Prostate gland (tissue), 2 donors: Measurements from ENCODE around the gene MCF2L2. TPM values are rescaled to one million over a fixed set of nuclear protein-coding genes. Genes with fewer than 3 reads are reported as not detected.

Source experiments
- DNase-seq: peaks from one replicate; pipeline ENCODE4 v3.0.0-alpha.2; 2019; ENCODE audit warnings: low spot score
- H3K27ac ChIP-seq, 2 donors: fragments of 200-600 bp; sonication (generic); 2 replicates each; pipeline ENCODE4 v1.5.1; 2017 to 2019
- H3K27me3 ChIP-seq: fragments of 200-600 bp; sonication (generic); replicated peaks from 2 replicates; pipeline ENCODE4 v1.5.1; 2019; ENCODE audit not compliant: insufficient read depth
- H3K36me3 ChIP-seq, 2 donors: fragments of 200-600 bp; sonication (generic); 1 replicate in 1 of 2; 2 replicates in 1 of 2; pipeline versions ENCODE4 v1.5.1 to v1.8.1; 2017 to 2019
- H3K4me1 ChIP-seq: fragments of 200-600 bp; sonication (generic); replicated peaks from 2 replicates; pipeline ENCODE4 v1.5.1; 2019
- H3K4me3 ChIP-seq, 2 donors: fragments of 200-600 bp; sonication (generic); 2 replicates each; pipeline ENCODE4 v1.5.1; 2017 to 2019
- H3K9me3 ChIP-seq: fragments of 200-600 bp; sonication (generic); 2 replicates; pipeline ENCODE4 v1.5.1; 2017
- POLR2A ChIP-seq: fragments of 450-650 bp; IDR thresholded peaks from one replicate; pipeline ENCODE4 v1.6.1; 2016; ENCODE audit warnings: antibody characterized with exemption, mild to moderate bottlenecking
- POLR2AphosphoS5 ChIP-seq: sonication (generic); formaldehyde crosslinking; IDR thresholded peaks from one replicate; pipeline ENCODE4 v1.6.1; 2017; ENCODE audit warnings: antibody characterized with exemption
- WGBS: methylation state at CpG from one replicate; pipeline ENCODE4 v1.1.5; 2018; 5-methylcytosine and 5-hydroxymethylcytosine counted together
- intact Hi-C: fragments of 100-400 bp; cut with DNase I; formaldehyde crosslinking; loops from one replicate; pipeline ENCODE4 v1.14.2; 2022
- total RNA-seq, 2 donors: library from RNA; depleted of rRNA; stranded (reverse); fragments of >200 nt; gene quantifications; one replicate each; pipeline ENCODE4 v1.1.0, GENCODE V29; 2016
- TF ChIP-seq, protein P1 (sequence below), 4 experiments: fragments of 200-600 bp in 2 of 4; fragments of 450-650 bp in 2 of 4; sonication (generic) in 2 of 4; IDR thresholded peaks; 1 replicate in 3 of 4; 2 replicates in 1 of 4; pipeline ENCODE4 v1.5.1; 2016 to 2019; ENCODE audit warnings: antibody characterized with exemption in 4 of 4, mild to moderate bottlenecking in 2 of 4, moderate library complexity in 2 of 4

Gene MCF2L2
- total RNA-seq, 2 donors from 2014 or later, result 0.41 to 4.0 TPM

DNA sequence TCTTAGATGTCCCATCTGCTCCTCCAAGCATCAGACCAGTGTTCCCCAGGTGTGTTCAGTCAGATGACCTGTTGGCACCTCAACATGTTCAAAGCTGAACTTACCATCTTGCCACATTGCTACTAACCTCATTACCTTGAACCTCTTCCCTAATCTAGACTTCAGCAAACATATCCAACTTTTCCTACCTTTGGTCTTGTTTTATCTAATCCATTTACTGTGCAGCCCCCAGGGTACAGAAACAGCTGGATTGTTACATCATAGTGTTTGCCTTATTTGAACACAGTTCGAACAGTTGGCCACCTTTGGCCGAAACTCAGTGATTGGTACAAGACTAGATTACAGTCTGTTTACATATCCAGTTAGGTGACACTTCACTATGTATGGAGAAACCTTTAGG is 36.1 kb upstream of the MCF2L2 start:
- H3K27me3 ChIP-seq, result no peaks in the 10 kb centered on the region
- H3K4me3 ChIP-seq, result no peak overlapping the region
- TF ChIP-seq POLR2A (no peak), POLR2AphosphoS5 (no peak)
- TF ChIP-seq, protein P1, sequence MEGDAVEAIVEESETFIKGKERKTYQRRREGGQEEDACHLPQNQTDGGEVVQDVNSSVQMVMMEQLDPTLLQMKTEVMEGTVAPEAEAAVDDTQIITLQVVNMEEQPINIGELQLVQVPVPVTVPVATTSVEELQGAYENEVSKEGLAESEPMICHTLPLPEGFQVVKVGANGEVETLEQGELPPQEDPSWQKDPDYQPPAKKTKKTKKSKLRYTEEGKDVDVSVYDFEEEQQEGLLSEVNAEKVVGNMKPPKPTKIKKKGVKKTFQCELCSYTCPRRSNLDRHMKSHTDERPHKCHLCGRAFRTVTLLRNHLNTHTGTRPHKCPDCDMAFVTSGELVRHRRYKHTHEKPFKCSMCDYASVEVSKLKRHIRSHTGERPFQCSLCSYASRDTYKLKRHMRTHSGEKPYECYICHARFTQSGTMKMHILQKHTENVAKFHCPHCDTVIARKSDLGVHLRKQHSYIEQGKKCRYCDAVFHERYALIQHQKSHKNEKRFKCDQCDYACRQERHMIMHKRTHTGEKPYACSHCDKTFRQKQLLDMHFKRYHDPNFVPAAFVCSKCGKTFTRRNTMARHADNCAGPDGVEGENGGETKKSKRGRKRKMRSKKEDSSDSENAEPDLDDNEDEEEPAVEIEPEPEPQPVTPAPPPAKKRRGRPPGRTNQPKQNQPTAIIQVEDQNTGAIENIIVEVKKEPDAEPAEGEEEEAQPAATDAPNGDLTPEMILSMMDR (IDR thresholded peaks at IDR 0.05), result no peak
- no peak for DNase-seq
- no peak overlapping the region for H3K27ac ChIP-seq
- H3K9me3 ChIP-seq, result no peaks in the 10 kb centered on the region
- intact Hi-C loops, result no loop called here
- 76% methylated on average over 2 of the region's 2 CpGs for whole genome bisulfite sequencing
- H3K36me3 ChIP-seq, result no peaks in the 10 kb centered on the region
- H3K4me1 ChIP-seq, result no peaks in the 10 kb centered on the region

DNA sequence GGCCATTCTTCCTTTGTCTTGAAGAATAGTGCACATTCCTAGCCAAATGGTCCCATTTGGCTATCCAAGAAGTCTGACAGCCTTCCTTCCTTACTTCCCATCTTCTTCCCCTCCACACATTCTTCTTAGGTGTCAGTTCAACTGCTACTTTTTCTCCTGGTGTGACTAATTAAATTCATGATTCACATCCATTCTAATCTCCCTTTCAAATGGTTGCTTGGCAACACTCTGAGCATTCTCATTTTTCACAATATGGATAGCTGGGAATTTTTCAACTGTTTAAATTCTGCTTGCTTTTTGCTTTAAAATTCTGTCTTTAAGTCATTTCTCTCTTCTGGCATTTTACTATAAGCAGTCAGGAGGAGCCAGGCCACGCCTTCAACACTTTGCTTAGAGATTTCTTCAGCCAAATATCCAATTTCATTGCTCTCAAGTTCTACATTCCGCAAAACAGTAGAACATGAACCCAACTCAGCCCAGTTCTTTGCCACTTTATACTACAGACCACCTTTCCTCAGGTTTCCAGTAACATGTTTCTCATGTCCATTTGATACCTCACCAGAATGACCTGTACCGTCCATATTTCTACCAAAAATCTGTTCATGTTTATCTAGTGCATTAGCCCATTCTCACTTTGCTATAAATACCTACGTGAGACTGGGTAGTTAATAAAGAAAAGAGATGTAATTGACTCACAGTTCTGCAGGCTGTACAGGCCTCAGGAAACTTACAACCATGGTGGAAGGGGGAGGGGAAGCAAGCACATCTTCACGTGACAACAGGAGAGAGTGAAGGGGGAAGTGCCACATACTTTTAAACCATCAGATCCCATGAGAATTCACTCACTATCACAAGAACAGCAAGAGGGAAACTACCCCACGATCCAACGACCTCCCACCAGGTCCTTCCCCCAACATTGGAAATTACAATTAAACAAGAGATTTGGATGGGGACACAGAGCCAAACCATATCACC is 31.9 kb upstream of the MCF2L2 start:
- Histone ChIP-seq H3K9me3 (no peaks in the 10 kb centered on the region), H3K4me1 (no peaks in the 10 kb centered on the region), H3K27ac (no peak overlapping the region), H3K4me3 (no peak overlapping the region), H3K36me3 (no peaks in the 10 kb centered on the region), H3K27me3 (no peaks in the 10 kb centered on the region)
- intact Hi-C loops, result no loop called here
- no peak for DNase-seq
- TF ChIP-seq, protein P1 (IDR thresholded peaks at IDR 0.05), result no peak
- TF ChIP-seq POLR2A (no peak), POLR2AphosphoS5 (no peak)
- 92% methylated on average over 7 of the region's 7 CpGs for WGBS

DNA sequence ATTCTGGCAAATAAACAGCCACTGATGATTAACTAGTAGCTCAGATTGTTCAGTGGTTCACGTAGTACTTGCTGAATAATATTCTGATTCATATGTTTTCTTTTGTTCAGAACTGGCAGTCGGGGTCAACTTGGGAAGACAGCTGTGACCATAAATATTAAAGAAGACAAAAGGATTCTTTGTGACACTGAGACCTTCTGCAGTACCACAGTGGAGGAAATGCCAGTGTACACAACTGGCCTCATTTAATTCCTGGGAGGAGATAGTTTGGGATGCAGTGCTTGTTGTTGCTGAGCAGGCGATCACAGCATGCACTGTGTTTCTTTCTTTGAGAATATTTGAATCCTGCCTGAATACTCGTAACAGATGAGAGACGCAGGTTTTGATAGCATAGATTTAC is 26.7 kb upstream of the MCF2L2 start:
- Histone ChIP-seq H3K4me1 (no peaks in the 10 kb centered on the region), H3K9me3 (no peaks in the 10 kb centered on the region), H3K27ac (no peak overlapping the region), H3K4me3 (no peak overlapping the region), H3K27me3 (no peaks in the 10 kb centered on the region), H3K36me3 (no peaks in the 10 kb centered on the region)
- no peak for DNase-seq
- TF ChIP-seq, protein P1 (IDR thresholded peaks at IDR 0.05), result no peak
- TF ChIP-seq POLR2A, result no peak
- no peak for TF ChIP-seq POLR2AphosphoS5
- intact Hi-C loops, result no loop called here
- 48% methylated on average over 5 of the region's 5 CpGs for WGBS

DNA sequence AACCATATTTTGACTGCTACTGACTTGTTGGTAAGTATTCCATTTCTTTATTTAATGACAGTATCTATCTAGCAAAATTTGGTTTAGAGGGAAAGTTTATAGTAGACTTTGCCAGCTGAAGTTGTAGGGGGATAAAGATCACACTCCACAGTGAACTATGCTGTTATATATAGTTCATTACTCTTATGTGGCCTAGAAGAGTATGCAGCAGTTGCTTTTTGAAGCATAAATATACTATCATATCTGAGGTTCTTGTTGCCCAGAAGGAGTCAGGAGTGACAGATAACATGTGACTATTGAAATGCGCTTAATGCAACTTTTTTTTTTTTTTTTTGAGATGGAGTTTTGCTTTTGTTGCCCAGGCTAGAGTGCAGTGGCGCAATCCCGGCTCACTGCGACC is 25.6 kb upstream of the MCF2L2 start:
- WGBS, result 99% methylated on average over 4 of the region's 4 CpGs
- H3K36me3 ChIP-seq, result no peaks in the 10 kb centered on the region
- H3K27ac ChIP-seq, result no peak overlapping the region
- TF ChIP-seq POLR2AphosphoS5 (no peak), POLR2A (no peak)
- TF ChIP-seq, protein P1 (IDR thresholded peaks at IDR 0.05), result no peak
- H3K4me1 ChIP-seq, result no peaks in the 10 kb centered on the region
- no peak overlapping the region for H3K4me3 ChIP-seq
- intact Hi-C loops, result no loop called here
- DNase-seq, result no peak
- H3K9me3 ChIP-seq, result no peaks in the 10 kb centered on the region
- no peaks in the 10 kb centered on the region for H3K27me3 ChIP-seq

DNA sequence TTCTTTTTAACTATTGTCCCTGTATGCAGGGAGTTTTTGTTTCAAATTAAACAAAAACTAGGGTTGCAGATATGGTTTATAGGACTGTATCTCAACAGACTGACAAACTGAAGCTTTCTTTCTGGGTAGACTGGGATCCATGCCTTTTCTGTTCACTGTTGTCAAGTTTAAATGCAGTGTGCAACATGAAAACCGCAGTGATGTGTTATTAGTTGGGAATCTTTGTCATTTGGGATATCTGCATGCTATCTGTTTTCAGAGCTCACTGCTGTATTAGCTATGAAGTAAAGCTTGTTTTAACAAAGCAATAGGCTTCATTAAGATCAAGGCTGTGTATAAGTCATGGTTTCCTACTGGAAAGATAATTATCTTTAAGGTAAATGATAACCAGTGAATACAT is 21.4 kb upstream of the MCF2L2 start:
- Histone ChIP-seq H3K36me3 (no peaks in the 10 kb centered on the region), H3K27me3 (no peaks in the 10 kb centered on the region), H3K4me3 (no peak overlapping the region), H3K4me1 (no peaks in the 10 kb centered on the region), H3K9me3 (no peaks in the 10 kb centered on the region), H3K27ac (no peak overlapping the region)
- intact Hi-C loops, result no loop called here
- DNase-seq, result no peak
- TF ChIP-seq POLR2AphosphoS5 (no peak), POLR2A (no peak)
- TF ChIP-seq, protein P1 (IDR thresholded peaks at IDR 0.05), result no peak
- WGBS, result 57% methylated on average over 1 of the region's 1 CpG
